C4-2B (cell line): ENCODE results near the gene NEK11.

Source experiments
- H3K27ac ChIP-seq: fragments of 450-650 bp; 2 replicates; pipeline ENCODE4 v1.5.1; 2017
- ZFX ChIP-seq: fragments of 450-650 bp; IDR thresholded peaks from 2 replicates; pipeline ENCODE4 v1.6.1; 2017
- TF ChIP-seq, protein P1 (sequence below): fragments of 450-650 bp; conservative IDR thresholded peaks from 2 replicates; pipeline ENCODE4 v1.5.1; 2017; ENCODE audit warnings: mild to moderate bottlenecking

NEK11 gene

DNA sequence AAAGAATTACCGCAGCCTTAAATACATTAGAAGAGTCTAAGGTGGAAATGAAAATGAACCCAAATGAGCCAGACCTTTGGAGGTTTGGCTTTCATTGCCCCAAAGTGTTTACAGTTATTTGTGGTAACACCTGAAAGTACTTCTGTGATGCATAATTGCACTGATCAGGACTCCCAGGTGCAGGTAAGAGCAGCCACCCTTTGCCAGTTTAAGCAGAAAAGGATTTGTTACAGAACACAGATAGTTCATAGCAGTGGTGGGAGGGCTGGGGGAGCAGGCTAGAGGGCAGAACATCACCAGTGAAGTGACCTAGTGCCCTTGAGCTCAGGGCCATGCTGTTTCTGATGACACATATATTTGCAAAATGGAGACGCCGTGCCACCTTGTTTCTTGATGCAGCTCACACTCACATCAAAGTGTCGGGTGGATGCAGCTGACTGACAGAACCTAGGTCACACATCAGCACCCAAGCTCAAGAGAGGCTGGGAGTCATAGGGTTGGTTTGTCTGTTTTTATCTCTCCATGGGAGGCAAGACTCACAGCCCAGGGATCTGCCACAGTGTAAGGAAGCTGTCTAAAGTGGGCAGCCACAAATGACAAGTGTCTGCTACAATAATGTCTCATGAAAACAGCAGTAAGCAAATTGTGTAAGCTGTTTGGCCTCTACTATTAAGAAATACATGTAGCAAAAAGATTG is 49.1 kb downstream of the NEK11 start:
- TF ChIP-seq, protein P1, sequence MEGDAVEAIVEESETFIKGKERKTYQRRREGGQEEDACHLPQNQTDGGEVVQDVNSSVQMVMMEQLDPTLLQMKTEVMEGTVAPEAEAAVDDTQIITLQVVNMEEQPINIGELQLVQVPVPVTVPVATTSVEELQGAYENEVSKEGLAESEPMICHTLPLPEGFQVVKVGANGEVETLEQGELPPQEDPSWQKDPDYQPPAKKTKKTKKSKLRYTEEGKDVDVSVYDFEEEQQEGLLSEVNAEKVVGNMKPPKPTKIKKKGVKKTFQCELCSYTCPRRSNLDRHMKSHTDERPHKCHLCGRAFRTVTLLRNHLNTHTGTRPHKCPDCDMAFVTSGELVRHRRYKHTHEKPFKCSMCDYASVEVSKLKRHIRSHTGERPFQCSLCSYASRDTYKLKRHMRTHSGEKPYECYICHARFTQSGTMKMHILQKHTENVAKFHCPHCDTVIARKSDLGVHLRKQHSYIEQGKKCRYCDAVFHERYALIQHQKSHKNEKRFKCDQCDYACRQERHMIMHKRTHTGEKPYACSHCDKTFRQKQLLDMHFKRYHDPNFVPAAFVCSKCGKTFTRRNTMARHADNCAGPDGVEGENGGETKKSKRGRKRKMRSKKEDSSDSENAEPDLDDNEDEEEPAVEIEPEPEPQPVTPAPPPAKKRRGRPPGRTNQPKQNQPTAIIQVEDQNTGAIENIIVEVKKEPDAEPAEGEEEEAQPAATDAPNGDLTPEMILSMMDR = no peak
- no peak overlapping the region for H3K27ac ChIP-seq

GRCh38 chr3:131077904-131078303 is 51.2 kb downstream of the NEK11 start:
- no peak for TF ChIP-seq ZFX
- TF ChIP-seq, protein P1 = no peak

GRCh38 chr3:131079086-131079485 is 52.4 kb downstream of the NEK11 start:
- TF ChIP-seq ZFX = no peak
- TF ChIP-seq, protein P1 = no peak
- no peak overlapping the region for H3K27ac ChIP-seq

More at GRCh38 chr3:131077904-131078303, 51.2 kb downstream of the NEK11 start:
- H3K27ac ChIP-seq = no peak overlapping the region

- H3K27ac ChIP-seq = no peak overlapping the region
- no peak for TF ChIP-seq ZFX
These were observed 54.5 kb downstream of the NEK11 start for GRCh38 chr3:131081224-131081623.

DNA sequence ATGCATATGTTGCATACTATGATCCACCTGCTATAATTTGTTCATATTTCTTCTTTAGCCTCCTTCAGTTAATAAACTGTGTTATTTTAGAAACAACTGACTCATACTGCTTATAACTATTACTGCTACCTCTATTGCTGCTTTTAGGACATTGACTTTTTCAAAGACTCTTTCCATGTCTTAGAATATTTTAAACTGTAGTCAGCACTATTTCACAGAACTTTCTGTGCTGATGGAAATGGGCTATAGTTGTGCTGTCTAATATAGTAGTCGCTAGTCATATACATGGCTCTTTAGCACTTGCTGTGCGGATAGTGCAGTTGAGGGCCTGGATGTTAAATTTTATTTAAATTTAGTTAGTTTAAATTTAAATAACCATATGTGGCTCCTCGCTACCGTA is 55.6 kb downstream of the NEK11 start:
- no peak overlapping the region for H3K27ac ChIP-seq
- TF ChIP-seq ZFX = no peak

- no peak overlapping the region for H3K27ac ChIP-seq
- TF ChIP-seq, protein P1 = no peak
- TF ChIP-seq ZFX = no peak
These were observed 56.5 kb downstream of the NEK11 start for GRCh38 chr3:131082871-131083863.

DNA sequence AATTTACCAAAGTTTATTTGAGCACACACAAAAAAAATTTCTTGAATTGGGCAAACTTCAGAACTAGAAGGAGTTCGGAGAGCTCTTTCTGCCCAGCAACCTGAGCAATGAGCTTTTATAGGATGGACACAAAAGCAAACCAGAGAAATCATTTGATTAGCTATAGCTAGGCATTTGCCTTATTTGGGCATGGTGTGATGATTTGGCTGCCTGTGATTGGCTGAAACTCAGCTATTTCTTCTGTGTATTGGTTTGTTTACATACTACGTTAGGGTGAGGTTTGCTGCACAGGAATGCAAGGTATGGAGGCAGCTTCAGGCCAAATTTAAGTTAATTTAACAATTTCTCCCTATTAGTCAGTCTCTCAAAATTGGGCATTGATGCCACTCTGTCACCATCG is 65.1 kb downstream of the NEK11 start:
- H3K27ac ChIP-seq = no peak overlapping the region
- TF ChIP-seq, protein P1 = no peak
- no peak for TF ChIP-seq ZFX

DNA sequence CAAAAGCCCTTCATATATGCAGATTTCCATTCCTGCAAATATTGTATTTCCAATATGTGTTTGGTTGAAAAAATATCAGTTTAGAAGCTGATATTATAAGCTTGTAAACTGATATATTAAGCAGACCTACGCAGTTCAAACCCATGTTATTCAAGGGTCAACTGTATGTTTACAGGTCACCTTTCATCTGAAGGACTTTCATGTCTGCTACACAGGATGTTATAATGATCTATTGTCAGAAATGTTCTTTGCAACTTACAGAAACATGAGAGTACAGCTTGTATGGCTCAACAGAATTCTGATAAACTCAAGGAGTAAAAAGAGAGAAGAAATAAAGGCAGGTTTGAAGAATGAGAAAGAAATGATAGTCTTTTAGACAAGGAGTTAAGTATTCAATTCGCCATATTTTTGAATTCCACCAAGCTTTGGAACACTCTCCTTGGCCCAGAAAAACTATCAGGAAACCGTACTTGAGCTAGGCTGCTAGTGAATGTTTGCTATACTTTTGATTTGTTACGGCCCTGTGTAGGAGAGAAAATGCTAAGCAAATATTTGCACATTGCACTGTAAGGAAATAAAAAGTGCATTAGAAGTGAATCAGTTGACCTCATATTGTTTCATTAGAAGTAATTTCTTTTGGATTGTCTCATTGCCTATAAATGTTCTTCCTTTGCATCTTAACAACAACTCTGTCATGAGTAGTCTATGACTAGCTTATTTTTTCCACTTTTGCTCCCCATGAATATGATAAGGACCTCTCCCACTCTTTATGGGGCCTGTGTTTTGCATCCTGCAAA is 81.2 kb downstream of the NEK11 start:
- TF ChIP-seq, protein P1 = no peak
- no peak for TF ChIP-seq ZFX

More for the DNA sequence above, 81.2 kb downstream of the NEK11 start:
- H3K27ac ChIP-seq = no peak overlapping the region
